OCI-LY1 (cell line): Measurements from ENCODE around the gene TCF4.

Experiments
- H2AFZ ChIP-seq: fragments of 200-600 bp; sonication (generic), shearing (Covaris generic); 2 replicates; pipeline ENCODE4 v1.6.0; 2014; ENCODE audit warnings: antibody characterized with exemption, mild to moderate bottlenecking, low read length
- H3F3A ChIP-seq: fragments of 200-600 bp; sonication (generic), shearing (Covaris generic); 2 replicates; pipeline ENCODE4 v1.6.0; 2014; ENCODE audit warnings: mild to moderate bottlenecking, antibody characterized with exemption, low read length, moderate library complexity; ENCODE audit not compliant: insufficient read depth
- H3K27ac ChIP-seq: fragments of 200-600 bp; sonication (generic); 2 replicates; pipeline ENCODE4 v1.5.1; 2014; ENCODE audit warnings: low read length, mixed run types, mild to moderate bottlenecking, low read depth; ENCODE audit not compliant: poor library complexity, severe bottlenecking
- H3K27me3 ChIP-seq: fragments of 200-600 bp; sonication (generic); 2 replicates; pipeline ENCODE4 v1.6.0; 2014; ENCODE audit warnings: antibody characterized with exemption, mild to moderate bottlenecking, low read length, moderate library complexity; ENCODE audit not compliant: insufficient read depth
- H3K36me3 ChIP-seq: fragments of 200-600 bp; sonication (generic); 2 replicates; pipeline ENCODE4 v1.6.1; 2014; ENCODE audit warnings: mild to moderate bottlenecking, antibody characterized with exemption, low read length, moderate library complexity, mixed read lengths; ENCODE audit not compliant: insufficient read depth
- H3K4me1 ChIP-seq: fragments of 200-600 bp; sonication (generic); 2 replicates; pipeline ENCODE4 v1.5.1; 2014; ENCODE audit warnings: mild to moderate bottlenecking, low read length, moderate library complexity; ENCODE audit not compliant: insufficient read depth, severe bottlenecking
- H3K4me2 ChIP-seq: fragments of 200-600 bp; sonication (generic), shearing (Covaris generic); 2 replicates; pipeline ENCODE4 v1.6.1; 2014; ENCODE audit warnings: low read length
- H3K4me3 ChIP-seq: fragments of 200-600 bp; sonication (generic); 2 replicates; pipeline ENCODE4 v1.5.1; 2014; ENCODE audit warnings: low read length, low read depth, mild to moderate bottlenecking, mixed read lengths; ENCODE audit not compliant: poor library complexity, severe bottlenecking
- H3K79me2 ChIP-seq: fragments of 200-600 bp; shearing (Covaris generic); 2 replicates; pipeline ENCODE4 v1.6.1; 2016; ENCODE audit warnings: mixed run types, low read length, mixed read lengths; ENCODE audit not compliant: insufficient read depth
- H3K9ac ChIP-seq: fragments of 200-600 bp; sonication (generic), shearing (Covaris generic); 2 replicates; pipeline ENCODE4 v1.6.1; 2014; ENCODE audit warnings: mild to moderate bottlenecking, low read length, mixed read lengths
- H3K9me2 ChIP-seq: fragments of 200-600 bp; sonication (generic), shearing (Covaris generic); 2 replicates; pipeline ENCODE4 v1.6.1; 2014; ENCODE audit warnings: low read depth, mild to moderate bottlenecking, low read length, mixed read lengths
- H3K9me3 ChIP-seq: fragments of 200-600 bp; shearing (Covaris generic); 2 replicates; pipeline ENCODE4 v1.6.1; 2014; ENCODE audit warnings: low read length, mixed read lengths
- H4K20me1 ChIP-seq: fragments of 200-600 bp; sonication (generic), shearing (Covaris generic); 2 replicates; pipeline ENCODE4 v1.6.0; 2016; ENCODE audit warnings: mild to moderate bottlenecking, low read length; ENCODE audit not compliant: insufficient read depth
- EZH2 ChIP-seq: fragments of 200-600 bp; sonication (generic), shearing (Covaris generic); IDR thresholded peaks from 2 replicates; pipeline ENCODE4 v1.8.0; 2017; ENCODE audit warnings: borderline replicate concordance, mixed run types, mild to moderate bottlenecking, antibody characterized with exemption, low read length, moderate library complexity, mixed read lengths
- TF ChIP-seq, protein P1 (sequence below): fragments of 200-600 bp; sonication (generic), shearing (Covaris generic); IDR thresholded peaks from 2 replicates; pipeline ENCODE4 v1.5.1; 2017; ENCODE audit warnings: mild to moderate bottlenecking, antibody characterized with exemption, low read length, moderate library complexity, mixed read lengths

The TCF4 gene

DNA sequence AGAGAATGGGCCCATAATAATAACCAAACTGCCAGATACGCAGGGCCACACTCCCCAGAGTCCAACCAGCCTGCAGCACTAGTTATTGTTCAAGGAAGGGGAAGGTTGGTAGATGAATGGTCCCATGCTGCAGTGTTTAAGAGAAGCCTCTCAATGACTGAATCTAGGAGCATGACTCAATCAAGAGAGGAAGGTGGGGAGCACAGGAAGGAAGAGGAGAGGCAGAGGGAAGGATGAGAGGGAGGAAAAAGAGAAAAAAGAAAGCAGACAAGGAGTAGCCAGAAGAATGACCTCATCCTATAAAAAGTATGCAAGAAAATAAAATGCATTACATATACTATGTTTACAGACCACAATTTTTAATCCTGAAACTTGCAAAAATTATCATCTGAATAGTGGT, 174.5 kb downstream of the TCF4 start:
- Histone ChIP-seq H3K79me2 (peaks cover 100% of the 10 kb centered on the region), H4K20me1 (no peaks in the 10 kb centered on the region), H3K4me2 (no peak overlapping the region), H3K27ac (no peak overlapping the region), H3K9me2 (no peaks in the 10 kb centered on the region), H3K4me1 (peaks cover 76% of the 10 kb centered on the region), H3K4me3 (no peak overlapping the region), H3K27me3 (no peaks in the 10 kb centered on the region), H3K9me3 (no peaks in the 10 kb centered on the region), H3K36me3 (0 out of 2 replicates have a peak, but pooled peaks cover 5% of the 10 kb centered on the region), H3F3A (0 out of 2 replicates have a peak, but pooled peaks cover 4% of the 10 kb centered on the region), H2AFZ (no peak overlapping the region), H3K9ac (no peak overlapping the region)
- TF ChIP-seq, protein P1, sequence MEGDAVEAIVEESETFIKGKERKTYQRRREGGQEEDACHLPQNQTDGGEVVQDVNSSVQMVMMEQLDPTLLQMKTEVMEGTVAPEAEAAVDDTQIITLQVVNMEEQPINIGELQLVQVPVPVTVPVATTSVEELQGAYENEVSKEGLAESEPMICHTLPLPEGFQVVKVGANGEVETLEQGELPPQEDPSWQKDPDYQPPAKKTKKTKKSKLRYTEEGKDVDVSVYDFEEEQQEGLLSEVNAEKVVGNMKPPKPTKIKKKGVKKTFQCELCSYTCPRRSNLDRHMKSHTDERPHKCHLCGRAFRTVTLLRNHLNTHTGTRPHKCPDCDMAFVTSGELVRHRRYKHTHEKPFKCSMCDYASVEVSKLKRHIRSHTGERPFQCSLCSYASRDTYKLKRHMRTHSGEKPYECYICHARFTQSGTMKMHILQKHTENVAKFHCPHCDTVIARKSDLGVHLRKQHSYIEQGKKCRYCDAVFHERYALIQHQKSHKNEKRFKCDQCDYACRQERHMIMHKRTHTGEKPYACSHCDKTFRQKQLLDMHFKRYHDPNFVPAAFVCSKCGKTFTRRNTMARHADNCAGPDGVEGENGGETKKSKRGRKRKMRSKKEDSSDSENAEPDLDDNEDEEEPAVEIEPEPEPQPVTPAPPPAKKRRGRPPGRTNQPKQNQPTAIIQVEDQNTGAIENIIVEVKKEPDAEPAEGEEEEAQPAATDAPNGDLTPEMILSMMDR = no peak
- TF ChIP-seq EZH2 = no peak

DNA sequence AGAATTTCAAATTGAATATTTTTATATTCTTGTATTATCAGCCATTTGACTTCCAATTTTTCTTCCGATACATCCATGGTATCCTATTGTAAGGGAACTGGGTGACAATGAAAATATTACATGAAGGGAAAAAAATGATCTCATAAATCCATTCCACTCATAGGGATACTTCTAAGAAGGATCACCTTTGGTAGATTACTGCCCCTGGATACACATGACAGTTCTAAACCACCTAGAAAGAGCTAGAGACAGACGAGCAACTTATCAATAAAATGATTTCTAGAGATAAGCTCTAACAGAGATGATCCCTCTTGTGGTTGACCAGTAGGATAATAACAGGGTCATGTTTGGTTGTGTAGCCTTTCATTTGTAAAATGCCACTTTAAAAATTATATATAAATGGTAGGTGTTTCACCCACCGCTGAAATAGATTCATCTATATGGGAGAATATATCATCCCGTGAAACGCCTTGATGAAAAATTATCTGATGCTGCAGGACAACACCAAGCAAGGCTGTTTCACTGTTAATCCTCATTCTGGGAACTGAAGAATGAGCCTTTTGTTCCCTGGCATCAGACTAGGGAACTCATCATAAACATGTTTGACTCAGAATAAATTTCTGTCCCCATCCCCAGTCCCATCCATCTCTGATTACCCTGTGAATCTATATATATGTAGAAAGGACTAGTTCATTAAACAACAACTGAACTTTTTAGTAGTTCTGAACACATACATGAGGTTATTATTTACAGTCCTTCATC, 180.0 kb downstream of the TCF4 start:
- Histone ChIP-seq H3K9me2 (no peaks in the 10 kb centered on the region), H3K4me1 (peaks cover 69% of the 10 kb centered on the region), H3K4me2 (no peak overlapping the region), H3F3A (0 out of 2 replicates have a peak, but pooled peaks cover 4% of the 10 kb centered on the region), H4K20me1 (peaks cover 5% of the 10 kb centered on the region; the same call in 1 of the 2 replicates), H3K9ac (no peak overlapping the region), H3K9me3 (no peaks in the 10 kb centered on the region), H3K27me3 (no peaks in the 10 kb centered on the region), H2AFZ (no peak overlapping the region), H3K36me3 (peaks cover 11% of the 10 kb centered on the region; the same call in 1 of the 2 replicates), H3K79me2 (peaks cover 100% of the 10 kb centered on the region), H3K27ac (peak overlapping the region; percentile 25), H3K4me3 (no peak overlapping the region)
- TF ChIP-seq EZH2 = no peak

DNA sequence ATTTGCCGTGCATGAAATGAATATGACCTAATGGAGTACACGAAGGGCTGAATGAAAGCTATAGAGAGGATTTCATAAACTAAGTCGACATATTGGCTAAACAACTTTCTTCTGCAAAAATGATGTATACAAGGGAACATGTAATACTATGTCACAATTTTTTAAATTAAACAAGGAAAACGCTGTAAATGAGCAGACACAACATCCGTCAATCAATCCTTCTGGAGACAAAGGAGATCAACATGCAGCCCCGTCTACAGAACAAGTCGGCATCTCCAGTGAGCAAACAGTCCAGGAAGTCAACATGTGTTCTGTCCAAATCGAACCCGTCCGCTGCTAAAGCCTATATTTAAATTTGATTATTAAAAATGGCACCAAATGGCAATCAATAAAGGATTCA, 180.8 kb downstream of the TCF4 start:
- H3K4me2 ChIP-seq = no peak overlapping the region
- no peak overlapping the region for H3K4me3 ChIP-seq
- peaks cover 12% of the 10 kb centered on the region for H3K36me3 ChIP-seq
- H2AFZ ChIP-seq = no peak overlapping the region
- H3K9ac ChIP-seq = no peak overlapping the region
- H3K79me2 ChIP-seq = peaks cover 100% of the 10 kb centered on the region
- no peaks in the 10 kb centered on the region for H3K9me3 ChIP-seq
- peaks cover 70% of the 10 kb centered on the region for H3K4me1 ChIP-seq
- no peak for TF ChIP-seq EZH2
- TF ChIP-seq, protein P1 = no peak
- H3K27me3 ChIP-seq = no peaks in the 10 kb centered on the region
- H4K20me1 ChIP-seq = peaks cover 5% of the 10 kb centered on the region; the same call in 1 of the 2 replicates
- H3K27ac ChIP-seq = no peak overlapping the region
- 0 out of 2 replicates have a peak, but pooled peaks cover 4% of the 10 kb centered on the region for H3F3A ChIP-seq
- no peaks in the 10 kb centered on the region for H3K9me2 ChIP-seq
